ACC112 (cell line): ENCODE results near the gene ADAMTSL3.
A peak's percentile ranks its signal among the peaks of the same experiment; 100 is the strongest.

Experiments
- H2AFZ ChIP-seq: fragments of 200-600 bp; sonication (generic); one replicate; pipeline ENCODE4 v1.6.0; 2017; ENCODE audit warnings: antibody characterized with exemption, low read length; ENCODE audit not compliant: unreplicated experiment
- H3K27ac ChIP-seq: fragments of 200-600 bp; sonication (generic); 2 replicates; pipeline ENCODE4 v1.5.1; 2014; ENCODE audit warnings: low read depth, mild to moderate bottlenecking, antibody characterized with exemption, low read length, moderate library complexity
- H3K27me3 ChIP-seq: fragments of 200-600 bp; sonication (generic); 2 replicates; pipeline ENCODE4 v1.6.1; 2014; ENCODE audit warnings: mild to moderate bottlenecking, antibody characterized with exemption, low read length, moderate library complexity, mixed read lengths; ENCODE audit not compliant: insufficient read depth
- H3K36me3 ChIP-seq: fragments of 200-600 bp; sonication (generic); 2 replicates; pipeline ENCODE4 v1.6.1; 2016; ENCODE audit warnings: mild to moderate bottlenecking, antibody characterized with exemption, low read length, moderate library complexity, mixed read lengths; ENCODE audit not compliant: insufficient read depth
- H3K4me1 ChIP-seq: fragments of 200-600 bp; sonication (generic); one replicate; pipeline ENCODE4 v1.6.1; 2016; ENCODE audit warnings: low read length, mixed read lengths; ENCODE audit not compliant: insufficient read depth, unreplicated experiment, control insufficient read depth
- H3K4me3 ChIP-seq: fragments of 200-600 bp; sonication (generic); 2 replicates; pipeline ENCODE4 v1.5.1; 2014; ENCODE audit warnings: mild to moderate bottlenecking, low read depth, low read length
- H3K79me2 ChIP-seq: fragments of 200-600 bp; sonication (generic); one replicate; pipeline ENCODE4 v1.6.0; 2016; ENCODE audit warnings: low read length; ENCODE audit not compliant: control insufficient read depth, unreplicated experiment, insufficient read depth

ADAMTSL3 gene

DNA sequence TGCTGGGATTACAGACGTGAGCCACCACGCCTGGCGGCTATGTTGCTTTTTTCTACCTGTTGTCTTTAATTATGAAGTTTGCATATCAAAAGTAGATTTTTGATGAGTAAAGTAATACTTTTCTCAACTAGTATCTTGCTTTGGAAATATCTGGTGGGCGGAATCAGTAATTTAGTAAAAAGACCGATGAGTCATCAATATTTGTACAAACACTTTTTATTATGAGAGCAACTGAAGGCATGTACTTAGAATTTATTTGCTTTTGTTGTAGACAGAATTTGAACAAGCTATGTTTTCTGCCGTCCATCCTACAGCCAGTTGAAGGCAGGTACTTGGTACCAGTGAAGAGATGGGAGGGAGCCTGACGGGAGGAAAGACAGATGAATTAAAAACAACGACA, 164.7 kb downstream of the ADAMTSL3 start:
- Histone ChIP-seq H3K4me3 (no peak overlapping the region), H3K27ac (no peak overlapping the region), H3K27me3 (no peaks in the 10 kb centered on the region; the same call in 1 of the 2 replicates), H2AFZ (no peak overlapping the region), H3K79me2 (no peaks in the 10 kb centered on the region), H3K4me1 (no peaks in the 10 kb centered on the region), H3K36me3 (no peaks in the 10 kb centered on the region)

DNA sequence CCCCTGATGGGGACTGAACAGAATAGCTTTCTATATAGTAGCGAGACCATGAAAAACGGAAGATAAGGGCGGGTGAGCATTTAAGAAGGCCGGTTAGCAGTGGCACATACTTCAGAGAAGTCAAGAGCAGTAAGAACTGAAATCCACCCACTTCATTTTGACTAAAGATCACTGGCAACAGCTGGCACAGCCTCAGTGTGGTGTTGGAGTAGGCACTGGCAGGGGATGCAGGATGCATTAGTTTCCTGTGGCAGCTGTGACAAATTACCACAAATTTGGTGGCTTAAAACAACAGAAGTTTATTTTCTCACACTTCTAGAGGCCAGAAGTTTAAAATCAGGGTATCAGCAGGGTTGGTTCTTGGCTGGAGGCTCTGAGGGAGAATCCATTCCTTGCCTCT, 176.5 kb downstream of the ADAMTSL3 start:
- no peaks in the 10 kb centered on the region for H3K79me2 ChIP-seq
- no peak overlapping the region for H3K4me3 ChIP-seq
- H3K27ac ChIP-seq = no peak overlapping the region
- H3K27me3 ChIP-seq = peaks cover 4% of the 10 kb centered on the region; the same call in 1 of the 2 replicates
- no peaks in the 10 kb centered on the region for H3K4me1 ChIP-seq
- no peak overlapping the region for H2AFZ ChIP-seq
- H3K36me3 ChIP-seq = no peaks in the 10 kb centered on the region

DNA sequence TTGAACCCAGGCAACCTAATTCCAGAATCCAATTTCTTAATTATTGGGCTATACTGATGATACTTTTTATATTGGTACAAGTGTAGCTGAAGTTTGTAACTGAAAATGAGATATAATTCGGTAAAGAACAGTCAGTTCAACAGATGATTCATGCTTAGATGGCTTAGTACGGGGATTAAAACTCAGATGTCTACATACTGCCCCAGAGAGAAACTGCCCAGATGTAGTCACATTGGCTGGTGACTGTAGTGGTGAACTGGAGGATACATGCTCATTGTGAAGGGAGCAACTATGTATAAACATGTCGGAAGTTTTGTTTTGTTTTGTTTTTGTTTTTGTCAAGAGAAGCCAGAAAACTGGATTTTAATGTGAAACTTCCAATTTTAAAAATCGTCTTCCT, 179.6 kb downstream of the ADAMTSL3 start:
- no peaks in the 10 kb centered on the region for H3K4me1 ChIP-seq
- no peak overlapping the region for H3K4me3 ChIP-seq
- H3K79me2 ChIP-seq = no peaks in the 10 kb centered on the region
- H3K27me3 ChIP-seq = peaks cover 4% of the 10 kb centered on the region; the same call in 1 of the 2 replicates
- no peak overlapping the region for H3K27ac ChIP-seq
- no peak overlapping the region for H2AFZ ChIP-seq
- H3K36me3 ChIP-seq = no peaks in the 10 kb centered on the region

DNA sequence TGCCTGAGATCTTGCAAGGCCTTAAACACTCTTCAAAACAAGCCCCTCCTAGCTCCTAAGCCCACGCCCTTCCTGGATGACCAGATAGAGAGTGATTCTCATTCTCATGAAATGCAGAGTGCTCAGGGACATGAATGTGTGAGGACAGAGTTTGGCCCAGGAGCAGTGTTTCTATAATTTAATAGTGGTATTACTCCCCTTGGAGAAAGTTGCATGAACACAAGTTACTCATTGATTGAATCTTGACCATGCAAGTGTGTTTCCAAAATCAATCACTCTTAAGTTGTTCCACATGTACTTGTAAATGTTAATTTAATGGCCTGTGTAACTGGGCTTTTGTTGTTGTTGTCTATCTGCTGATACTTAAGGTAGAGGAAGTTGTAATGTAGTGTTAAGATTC, 181.6 kb downstream of the ADAMTSL3 start:
- no peaks in the 10 kb centered on the region for H3K79me2 ChIP-seq
- H2AFZ ChIP-seq = no peak overlapping the region
- no peaks in the 10 kb centered on the region for H3K27me3 ChIP-seq
- no peaks in the 10 kb centered on the region for H3K4me1 ChIP-seq
- H3K27ac ChIP-seq = no peak overlapping the region
- no peaks in the 10 kb centered on the region for H3K36me3 ChIP-seq
- H3K4me3 ChIP-seq = no peak overlapping the region

DNA sequence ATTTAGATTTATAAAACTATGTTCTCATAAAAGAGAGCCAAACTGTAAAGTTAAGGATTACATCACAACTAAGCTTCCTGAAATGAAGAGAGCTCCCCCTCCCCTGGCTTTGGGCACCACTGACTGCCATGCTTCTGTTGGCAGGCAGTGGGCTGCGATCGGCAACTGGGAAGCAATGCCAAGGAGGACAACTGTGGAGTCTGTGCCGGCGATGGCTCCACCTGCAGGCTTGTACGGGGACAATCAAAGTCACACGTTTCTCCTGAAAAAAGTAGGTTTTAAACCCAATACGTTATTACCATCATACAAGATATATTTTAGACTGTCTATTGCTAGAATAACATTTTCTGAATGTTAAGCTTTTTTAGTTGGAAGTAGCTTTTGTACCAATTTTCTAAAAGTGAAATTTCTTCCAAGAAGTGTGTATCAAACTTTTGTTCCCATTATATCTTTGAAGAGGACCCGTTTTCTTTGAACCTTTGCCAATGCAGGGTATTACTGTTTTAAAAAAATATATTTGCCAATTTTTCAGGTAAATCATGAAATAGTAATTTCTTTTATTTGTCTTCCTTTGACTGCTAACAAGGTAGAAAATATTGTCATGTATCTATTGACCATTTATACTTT, 184.1 kb downstream of the ADAMTSL3 start:
- Histone ChIP-seq H3K4me1 (no peaks in the 10 kb centered on the region), H2AFZ (no peak overlapping the region), H3K27me3 (no peaks in the 10 kb centered on the region), H3K4me3 (no peak overlapping the region), H3K79me2 (no peaks in the 10 kb centered on the region), H3K27ac (no peak overlapping the region), H3K36me3 (no peaks in the 10 kb centered on the region)

DNA sequence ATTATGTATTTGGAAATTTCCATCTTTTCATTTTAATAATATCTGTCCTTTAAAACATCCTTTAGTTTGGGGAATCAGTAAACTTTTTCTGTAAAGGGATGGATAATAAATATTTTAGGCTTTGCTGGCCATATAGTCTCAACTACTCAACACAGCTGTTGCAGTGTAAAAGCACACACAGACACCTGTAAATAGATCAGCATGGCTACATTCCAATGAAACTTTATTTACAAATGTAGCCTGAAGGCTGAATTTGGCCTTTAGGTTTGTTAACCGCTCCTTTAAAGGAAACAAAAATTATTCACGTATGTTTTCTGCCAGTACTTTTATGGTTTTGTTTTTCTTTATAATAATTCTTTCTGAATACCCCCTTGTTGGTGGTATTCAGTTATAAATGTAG, 184.8 kb downstream of the ADAMTSL3 start:
- Histone ChIP-seq H3K27me3 (no peaks in the 10 kb centered on the region), H3K4me1 (peaks cover 4% of the 10 kb centered on the region), H3K79me2 (no peaks in the 10 kb centered on the region), H3K27ac (no peak overlapping the region), H3K4me3 (no peak overlapping the region), H2AFZ (no peak overlapping the region), H3K36me3 (no peaks in the 10 kb centered on the region)

DNA sequence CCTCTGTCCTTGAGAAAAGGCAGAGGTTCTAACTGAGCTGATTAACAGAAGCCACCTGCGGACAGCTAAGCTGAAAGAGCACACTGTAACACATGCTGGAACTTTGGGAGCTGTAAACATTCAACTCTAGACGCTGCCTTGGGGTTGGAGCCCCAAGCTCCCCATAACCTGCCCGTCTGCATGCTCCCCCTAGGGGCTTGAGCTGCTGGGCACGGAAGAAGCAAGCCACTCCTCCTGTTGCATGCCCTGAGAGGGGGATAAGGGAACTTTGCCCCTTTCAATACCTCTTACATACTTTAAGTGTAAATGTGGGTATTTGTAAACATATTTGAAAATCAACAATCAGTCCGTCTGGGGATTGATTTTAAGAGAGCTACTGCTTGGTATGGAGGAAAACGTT, 188.4 kb downstream of the ADAMTSL3 start:
- Histone ChIP-seq H3K27me3 (no peaks in the 10 kb centered on the region), H3K4me3 (no peak overlapping the region), H2AFZ (no peak overlapping the region)

DNA sequence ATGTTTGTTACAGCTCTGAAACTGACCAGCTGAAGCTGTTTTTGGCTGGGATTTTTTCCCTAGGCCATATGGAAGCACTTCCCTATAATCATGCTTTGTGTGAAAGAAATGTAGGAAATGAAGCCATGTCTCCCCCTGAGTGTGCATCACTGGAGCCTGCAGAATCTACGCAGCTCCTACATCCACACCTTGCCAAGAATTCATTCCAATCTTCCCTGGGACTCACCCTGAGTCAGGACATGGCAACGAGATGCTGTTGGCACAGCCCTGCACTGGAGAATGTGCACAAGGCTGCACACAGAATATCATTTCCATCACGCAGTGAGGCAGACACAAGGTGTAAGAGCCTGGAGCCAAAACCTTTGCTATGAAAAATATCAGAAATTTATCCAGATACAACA, 189.5 kb downstream of the ADAMTSL3 start:
- no peaks in the 10 kb centered on the region for H3K36me3 ChIP-seq
- no peak overlapping the region for H3K27ac ChIP-seq
- H3K79me2 ChIP-seq = no peaks in the 10 kb centered on the region
- H3K4me3 ChIP-seq = no peak overlapping the region
- H2AFZ ChIP-seq = no peak overlapping the region
- no peaks in the 10 kb centered on the region for H3K27me3 ChIP-seq
- peaks cover 41% of the 10 kb centered on the region for H3K4me1 ChIP-seq

More for the DNA sequence above, 188.4 kb downstream of the ADAMTSL3 start:
- Histone ChIP-seq H3K4me1 (peaks cover 32% of the 10 kb centered on the region), H3K27ac (no peak overlapping the region), H3K79me2 (no peaks in the 10 kb centered on the region), H3K36me3 (no peaks in the 10 kb centered on the region)

DNA sequence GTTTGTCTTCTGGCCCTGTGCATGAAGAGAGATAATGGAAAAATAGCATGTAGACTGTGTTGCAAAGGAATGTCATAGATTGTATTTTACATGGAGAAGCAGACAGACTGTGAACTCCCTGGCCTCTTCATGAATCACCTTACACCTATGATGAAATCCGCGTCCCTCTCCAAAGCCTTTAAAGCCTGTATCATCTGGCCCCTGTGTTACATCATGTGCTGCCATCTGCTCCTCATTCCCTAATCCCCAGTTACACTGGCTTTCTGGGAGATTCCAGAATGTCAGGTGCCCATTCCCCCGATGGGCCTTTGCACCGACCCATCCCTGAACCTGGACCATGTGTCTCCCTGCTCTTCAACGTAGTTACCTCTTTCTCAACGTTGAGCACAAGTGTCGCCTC, 190.8 kb downstream of the ADAMTSL3 start:
- H3K4me1 ChIP-seq = peaks cover 51% of the 10 kb centered on the region
- H3K27me3 ChIP-seq = no peaks in the 10 kb centered on the region
- H3K4me3 ChIP-seq = no peak overlapping the region

DNA sequence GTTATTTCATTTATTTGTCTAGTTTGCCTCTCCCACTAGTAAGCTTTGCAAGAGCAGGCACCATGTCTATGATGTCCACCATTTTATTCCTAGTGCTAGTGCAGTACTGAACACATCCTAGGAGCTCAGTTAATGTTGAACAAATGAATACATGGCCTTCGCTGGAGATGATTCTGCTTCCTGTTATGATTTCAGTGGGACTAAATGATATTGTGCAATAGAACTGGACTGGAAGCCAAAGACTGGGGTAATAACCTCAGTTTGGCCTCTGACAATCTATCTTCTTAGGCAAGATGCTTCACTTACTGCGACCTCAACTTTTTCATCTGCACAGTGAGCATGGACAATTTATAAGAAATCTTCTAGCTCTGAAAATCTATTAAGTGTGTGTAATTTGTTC, 191.3 kb downstream of the ADAMTSL3 start:
- Histone ChIP-seq H3K36me3 (no peaks in the 10 kb centered on the region), H3K27ac (peak overlapping the region; percentile 48), H3K79me2 (no peaks in the 10 kb centered on the region), H3K4me3 (no peak overlapping the region), H3K4me1 (peaks cover 51% of the 10 kb centered on the region), H3K27me3 (no peaks in the 10 kb centered on the region), H2AFZ (peak overlapping the region; percentile 39)

More for the DNA sequence above, 190.8 kb downstream of the ADAMTSL3 start:
- H2AFZ ChIP-seq = peak overlapping the region; percentile 39
- no peaks in the 10 kb centered on the region for H3K36me3 ChIP-seq
- no peaks in the 10 kb centered on the region for H3K79me2 ChIP-seq
- H3K27ac ChIP-seq = peak overlapping the region; percentile 48

DNA sequence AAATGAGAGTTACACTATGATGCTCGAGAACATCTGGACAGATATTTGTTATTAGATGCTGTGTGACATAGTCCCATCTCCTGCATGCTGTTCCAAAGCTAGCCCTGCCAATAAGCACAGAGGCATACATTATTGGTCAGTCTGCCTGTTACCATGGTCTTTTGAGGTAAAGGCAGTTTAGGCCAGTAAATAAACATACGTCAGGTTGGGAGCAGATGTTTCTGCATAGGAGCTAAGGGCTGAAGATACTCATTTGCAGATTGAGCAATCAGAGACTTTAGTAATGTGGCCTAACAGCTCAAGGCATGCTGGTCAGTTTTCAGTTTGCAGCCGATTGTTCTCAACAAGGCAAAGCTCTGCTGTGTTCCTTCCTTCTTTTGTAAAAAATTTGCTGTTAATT, 192.9 kb downstream of the ADAMTSL3 start:
- Histone ChIP-seq H3K4me3 (no peak overlapping the region), H2AFZ (no peak overlapping the region), H3K27me3 (no peaks in the 10 kb centered on the region), H3K4me1 (peaks cover 51% of the 10 kb centered on the region), H3K79me2 (no peaks in the 10 kb centered on the region), H3K27ac (peak overlapping the region; percentile 10; the same call in 1 of the 2 replicates), H3K36me3 (no peaks in the 10 kb centered on the region)
